ENCODE measurements around the gene KLK7. TPM values are rescaled to one million over a fixed set of nuclear protein-coding genes. Genes with fewer than 3 reads are reported as not detected.

Gene KLK7
- total RNA-seq, 1 experiment from 2014 or later = 0.66 TPM

DNA sequence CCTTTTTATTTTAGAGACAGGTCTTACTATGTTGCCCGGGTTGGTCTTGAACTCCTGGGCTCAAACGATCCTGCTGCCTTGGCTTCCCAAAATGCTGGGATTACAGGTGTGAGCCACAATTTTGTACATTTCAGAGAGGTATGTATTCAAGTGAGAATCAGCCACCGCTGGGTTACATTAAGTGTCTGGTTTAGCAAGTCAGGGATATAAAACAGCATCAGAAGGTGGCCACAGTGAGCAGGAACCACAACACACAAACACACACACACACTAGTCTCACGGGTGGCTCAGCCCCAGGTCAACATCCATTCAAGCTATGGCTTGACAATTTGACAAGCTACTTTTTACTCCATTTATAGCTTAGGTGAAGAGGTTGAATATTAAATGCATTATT, 51.0 kb downstream of the KLK7 start (continued):
- TF ChIP-seq FOXK1 (CRISPR knock-in tag; IDR thresholded peaks at IDR 0.05) = no peak
- TF ChIP-seq GRHL2 (CRISPR knock-in tag; IDR thresholded peaks at IDR 0.05; ENCODE audit: insufficient replicate concordance, severe bottlenecking) = no peak
- TF ChIP-seq E2F5 (CRISPR knock-in tag; IDR thresholded peaks at IDR 0.05) = no peak
- TF ChIP-seq ETV6 (CRISPR knock-in tag; IDR thresholded peaks at IDR 0.05) = no peak
- no peak for TF ChIP-seq ELF4 (CRISPR knock-in tag; IDR thresholded peaks at IDR 0.05; ENCODE audit: low read depth)
- TF ChIP-seq CTCF (IDR thresholded peaks at IDR 0.05) = no peak
- TF ChIP-seq, protein P1, sequence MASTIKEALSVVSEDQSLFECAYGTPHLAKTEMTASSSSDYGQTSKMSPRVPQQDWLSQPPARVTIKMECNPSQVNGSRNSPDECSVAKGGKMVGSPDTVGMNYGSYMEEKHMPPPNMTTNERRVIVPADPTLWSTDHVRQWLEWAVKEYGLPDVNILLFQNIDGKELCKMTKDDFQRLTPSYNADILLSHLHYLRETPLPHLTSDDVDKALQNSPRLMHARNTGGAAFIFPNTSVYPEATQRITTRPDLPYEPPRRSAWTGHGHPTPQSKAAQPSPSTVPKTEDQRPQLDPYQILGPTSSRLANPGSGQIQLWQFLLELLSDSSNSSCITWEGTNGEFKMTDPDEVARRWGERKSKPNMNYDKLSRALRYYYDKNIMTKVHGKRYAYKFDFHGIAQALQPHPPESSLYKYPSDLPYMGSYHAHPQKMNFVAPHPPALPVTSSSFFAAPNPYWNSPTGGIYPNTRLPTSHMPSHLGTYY (CRISPR knock-in tag; IDR thresholded peaks at IDR 0.05) = no peak
- no peak for TF ChIP-seq E2F4 (CRISPR knock-in tag; IDR thresholded peaks at IDR 0.05; ENCODE audit: borderline replicate concordance, low read depth)
- TF ChIP-seq SP1 (CRISPR knock-in tag; conservative IDR thresholded peaks at IDR 0.05) = no peak
- TF ChIP-seq GABPB1 (CRISPR knock-in tag; IDR thresholded peaks at IDR 0.05) = no peak
- no peak for TF ChIP-seq NR3C1 (CRISPR knock-in tag; conservative IDR thresholded peaks at IDR 0.05; ENCODE audit: low read depth)
- TF ChIP-seq SMAD4 (CRISPR knock-in tag; IDR thresholded peaks at IDR 0.05) = no peak
- no peak for TF ChIP-seq JUN (CRISPR knock-in tag; IDR thresholded peaks at IDR 0.05)

DNA sequence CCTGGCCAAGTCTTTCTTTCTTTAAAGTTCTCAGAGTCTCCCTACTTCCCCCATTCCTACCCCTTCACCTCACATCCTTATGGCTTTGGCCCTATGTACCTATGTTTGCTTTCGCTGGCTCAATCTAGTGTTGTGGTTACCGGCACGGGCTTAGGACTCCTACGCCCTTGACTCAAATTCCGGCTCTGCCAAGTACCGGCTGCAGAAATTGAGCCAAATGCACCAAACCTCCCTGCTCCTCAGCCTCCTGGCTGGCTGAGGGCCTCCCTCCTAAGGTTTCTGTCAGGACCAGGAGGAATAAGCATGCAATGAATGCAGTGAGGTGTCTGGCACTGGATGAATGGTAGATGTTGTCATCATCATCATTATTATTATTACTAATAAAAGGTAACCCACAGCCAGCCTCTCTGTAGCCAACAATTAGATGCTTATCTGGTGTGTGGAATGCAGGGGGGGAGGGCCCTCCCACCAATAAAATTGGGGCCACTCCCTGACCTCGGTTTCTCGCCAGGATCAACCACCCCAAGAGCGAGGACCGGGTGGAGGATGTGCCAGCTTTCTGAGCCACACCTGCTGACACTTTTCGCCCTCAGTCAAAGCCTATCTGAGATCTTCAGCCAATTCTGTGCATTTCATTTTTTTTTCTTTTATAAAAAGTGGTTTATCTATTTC, 51.6 kb downstream of the KLK7 start:
- no peak for DNase-seq (ENCODE audit: low spot score)
- Mint-ChIP-seq H3K4me1 (peaks cover 6% of the 10 kb centered on the region), H3K27ac (no peak overlapping the region), H3K4me3 (no peak overlapping the region), H3K9me3 (no peaks in the 10 kb centered on the region), H3K27me3 (ENCODE audit: low read depth) (peaks cover 32% of the 10 kb centered on the region), H3K36me3 (no peaks in the 10 kb centered on the region)
- CTCF ChIA-PET = interaction anchor here (0.7 to 8.1 kb wide), 2 partner anchors 85 to 1786 kb away, joined by 3 to 93 read pairs; no protein-coding TSS in a partner anchor
- POLR2A ChIA-PET = no interaction called here
- no peak for ATAC-seq
- TF ChIP-seq ZNF396 (CRISPR knock-in tag; IDR thresholded peaks at IDR 0.05; ENCODE audit: borderline replicate concordance) = no peak
- TF ChIP-seq E2F4 (CRISPR knock-in tag; IDR thresholded peaks at IDR 0.05; ENCODE audit: borderline replicate concordance, low read depth) = no peak
- no peak for TF ChIP-seq HMGXB4 (CRISPR knock-in tag; IDR thresholded peaks at IDR 0.05)
- no peak for TF ChIP-seq FOXP4 (CRISPR knock-in tag; IDR thresholded peaks at IDR 0.05)
- TF ChIP-seq TCF7 (CRISPR knock-in tag; IDR thresholded peaks at IDR 0.05; ENCODE audit: low read depth) = no peak
- no peak for TF ChIP-seq ZMAT4 (CRISPR knock-in tag; IDR thresholded peaks at IDR 0.05)
- TF ChIP-seq ETV6 (CRISPR knock-in tag; IDR thresholded peaks at IDR 0.05) = no peak
- no peak for TF ChIP-seq FOXP1 (CRISPR knock-in tag; IDR thresholded peaks at IDR 0.05; ENCODE audit: borderline replicate concordance)
- TF ChIP-seq, protein P2, sequence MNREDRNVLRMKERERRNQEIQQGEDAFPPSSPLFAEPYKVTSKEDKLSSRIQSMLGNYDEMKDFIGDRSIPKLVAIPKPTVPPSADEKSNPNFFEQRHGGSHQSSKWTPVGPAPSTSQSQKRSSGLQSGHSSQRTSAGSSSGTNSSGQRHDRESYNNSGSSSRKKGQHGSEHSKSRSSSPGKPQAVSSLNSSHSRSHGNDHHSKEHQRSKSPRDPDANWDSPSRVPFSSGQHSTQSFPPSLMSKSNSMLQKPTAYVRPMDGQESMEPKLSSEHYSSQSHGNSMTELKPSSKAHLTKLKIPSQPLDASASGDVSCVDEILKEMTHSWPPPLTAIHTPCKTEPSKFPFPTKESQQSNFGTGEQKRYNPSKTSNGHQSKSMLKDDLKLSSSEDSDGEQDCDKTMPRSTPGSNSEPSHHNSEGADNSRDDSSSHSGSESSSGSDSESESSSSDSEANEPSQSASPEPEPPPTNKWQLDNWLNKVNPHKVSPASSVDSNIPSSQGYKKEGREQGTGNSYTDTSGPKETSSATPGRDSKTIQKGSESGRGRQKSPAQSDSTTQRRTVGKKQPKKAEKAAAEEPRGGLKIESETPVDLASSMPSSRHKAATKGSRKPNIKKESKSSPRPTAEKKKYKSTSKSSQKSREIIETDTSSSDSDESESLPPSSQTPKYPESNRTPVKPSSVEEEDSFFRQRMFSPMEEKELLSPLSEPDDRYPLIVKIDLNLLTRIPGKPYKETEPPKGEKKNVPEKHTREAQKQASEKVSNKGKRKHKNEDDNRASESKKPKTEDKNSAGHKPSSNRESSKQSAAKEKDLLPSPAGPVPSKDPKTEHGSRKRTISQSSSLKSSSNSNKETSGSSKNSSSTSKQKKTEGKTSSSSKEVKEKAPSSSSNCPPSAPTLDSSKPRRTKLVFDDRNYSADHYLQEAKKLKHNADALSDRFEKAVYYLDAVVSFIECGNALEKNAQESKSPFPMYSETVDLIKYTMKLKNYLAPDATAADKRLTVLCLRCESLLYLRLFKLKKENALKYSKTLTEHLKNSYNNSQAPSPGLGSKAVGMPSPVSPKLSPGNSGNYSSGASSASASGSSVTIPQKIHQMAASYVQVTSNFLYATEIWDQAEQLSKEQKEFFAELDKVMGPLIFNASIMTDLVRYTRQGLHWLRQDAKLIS (CRISPR knock-in tag; IDR thresholded peaks at IDR 0.05; ENCODE audit: borderline replicate concordance) = no peak
- TF ChIP-seq ZNF219 (CRISPR knock-in tag; IDR thresholded peaks at IDR 0.05; ENCODE audit: borderline replicate concordance) = no peak

Data from WTC11 (cell line).